Measurements from ENCODE around the gene SPRR2D. TPM values are rescaled to one million over a fixed set of nuclear protein-coding genes. Genes with fewer than 3 reads are reported as not detected.
A peak's percentile ranks its signal among the peaks of the same experiment; 100 is the strongest.

The SPRR2D gene
- total and polyA plus RNA-seq, 2 experiments from 2014 or later: not detected

DNA sequence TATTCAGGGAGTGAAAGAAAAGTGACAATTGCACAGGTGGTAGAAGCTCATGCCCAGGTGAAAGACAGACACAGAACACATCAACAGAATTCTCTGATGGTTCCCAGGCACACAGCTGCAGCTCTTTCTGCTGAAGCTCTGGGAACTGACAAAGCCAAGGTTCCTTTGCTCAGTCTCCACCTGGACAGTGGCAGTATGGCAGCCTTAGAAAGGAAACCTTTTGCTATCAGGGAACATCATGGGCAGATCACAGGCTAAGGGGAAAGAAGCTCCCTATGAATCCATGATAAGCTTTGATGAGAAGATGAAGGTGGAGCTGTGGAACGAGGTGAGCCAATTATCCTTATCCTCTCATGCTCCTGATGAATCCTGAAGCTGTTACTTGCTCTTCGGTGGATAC, 29.3 kb upstream of the SPRR2D start (continued):
- TF ChIP-seq, protein P1, sequence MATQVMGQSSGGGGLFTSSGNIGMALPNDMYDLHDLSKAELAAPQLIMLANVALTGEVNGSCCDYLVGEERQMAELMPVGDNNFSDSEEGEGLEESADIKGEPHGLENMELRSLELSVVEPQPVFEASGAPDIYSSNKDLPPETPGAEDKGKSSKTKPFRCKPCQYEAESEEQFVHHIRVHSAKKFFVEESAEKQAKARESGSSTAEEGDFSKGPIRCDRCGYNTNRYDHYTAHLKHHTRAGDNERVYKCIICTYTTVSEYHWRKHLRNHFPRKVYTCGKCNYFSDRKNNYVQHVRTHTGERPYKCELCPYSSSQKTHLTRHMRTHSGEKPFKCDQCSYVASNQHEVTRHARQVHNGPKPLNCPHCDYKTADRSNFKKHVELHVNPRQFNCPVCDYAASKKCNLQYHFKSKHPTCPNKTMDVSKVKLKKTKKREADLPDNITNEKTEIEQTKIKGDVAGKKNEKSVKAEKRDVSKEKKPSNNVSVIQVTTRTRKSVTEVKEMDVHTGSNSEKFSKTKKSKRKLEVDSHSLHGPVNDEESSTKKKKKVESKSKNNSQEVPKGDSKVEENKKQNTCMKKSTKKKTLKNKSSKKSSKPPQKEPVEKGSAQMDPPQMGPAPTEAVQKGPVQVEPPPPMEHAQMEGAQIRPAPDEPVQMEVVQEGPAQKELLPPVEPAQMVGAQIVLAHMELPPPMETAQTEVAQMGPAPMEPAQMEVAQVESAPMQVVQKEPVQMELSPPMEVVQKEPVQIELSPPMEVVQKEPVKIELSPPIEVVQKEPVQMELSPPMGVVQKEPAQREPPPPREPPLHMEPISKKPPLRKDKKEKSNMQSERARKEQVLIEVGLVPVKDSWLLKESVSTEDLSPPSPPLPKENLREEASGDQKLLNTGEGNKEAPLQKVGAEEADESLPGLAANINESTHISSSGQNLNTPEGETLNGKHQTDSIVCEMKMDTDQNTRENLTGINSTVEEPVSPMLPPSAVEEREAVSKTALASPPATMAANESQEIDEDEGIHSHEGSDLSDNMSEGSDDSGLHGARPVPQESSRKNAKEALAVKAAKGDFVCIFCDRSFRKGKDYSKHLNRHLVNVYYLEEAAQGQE (IDR thresholded peaks at IDR 0.05; ENCODE audit: unreplicated experiment): no peak
- TF ChIP-seq ZNF331 (CRISPR knock-in tag; IDR thresholded peaks at IDR 0.05; ENCODE audit: low read depth): no peak
- no peak for TF ChIP-seq JUNB (IDR thresholded peaks at IDR 0.05; ENCODE audit: unreplicated experiment)

DNA sequence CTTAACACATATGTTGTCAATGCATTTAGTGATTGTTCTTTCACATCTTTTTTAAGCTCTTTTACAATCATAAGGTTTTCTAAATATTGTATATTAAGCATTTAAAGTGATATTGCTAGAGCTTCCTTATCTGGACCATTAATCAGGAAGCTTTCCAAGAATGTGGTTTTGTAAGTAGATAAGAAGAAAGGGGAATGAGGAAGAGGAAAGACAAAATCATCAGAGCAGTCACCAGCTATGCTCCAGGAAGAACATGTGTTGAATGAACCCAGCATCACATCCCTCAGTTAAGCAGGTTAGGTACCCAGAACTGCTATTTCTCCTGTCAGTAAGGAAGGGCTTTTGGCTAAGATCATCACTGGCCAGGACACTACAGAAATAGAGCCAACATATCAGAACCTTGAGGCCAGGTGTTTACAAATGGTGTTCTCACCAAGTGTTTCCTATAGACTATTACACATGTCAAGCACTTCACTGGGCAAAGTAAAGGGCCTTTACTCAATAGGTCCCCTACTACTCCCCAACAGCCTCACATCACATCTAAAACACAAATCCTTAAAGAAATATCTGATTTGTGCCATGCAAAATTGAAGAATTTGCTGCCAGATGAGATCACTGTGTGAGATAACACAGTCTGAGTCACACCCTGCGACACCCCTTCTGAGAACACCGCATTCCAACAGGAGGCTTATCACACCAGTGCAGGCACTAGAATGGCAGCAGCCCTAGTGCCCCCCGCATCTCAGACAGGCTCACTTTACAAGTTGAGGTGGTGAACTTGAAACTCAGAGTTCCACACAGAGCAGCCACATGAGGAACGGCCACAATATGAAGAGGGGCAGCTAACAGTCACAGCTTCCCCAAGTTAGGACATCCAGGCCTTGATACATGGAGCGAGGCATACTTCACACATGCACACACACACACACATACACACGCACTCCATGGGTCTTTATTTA, 18.2 kb upstream of the SPRR2D start:
- H3K27me3 Mint-ChIP-seq (ENCODE audit: insufficient read depth, low read depth, poor library complexity): no peaks in the 10 kb centered on the region
- H3K4me1 Mint-ChIP-seq: peaks cover 3% of the 10 kb centered on the region; the same call in 2 of the 3 replicates
- TF ChIP-seq STAT1 (IDR thresholded peaks at IDR 0.05; ENCODE audit: unreplicated experiment) (no peak), CREB1 (CRISPR knock-in tag; IDR thresholded peaks at IDR 0.05; ENCODE audit: low read depth) (no peak), ZNF331 (CRISPR knock-in tag; IDR thresholded peaks at IDR 0.05; ENCODE audit: low read depth) (no peak), JUNB (IDR thresholded peaks at IDR 0.05; ENCODE audit: unreplicated experiment) (no peak), POLR2AphosphoS5 (IDR thresholded peaks at IDR 0.05; ENCODE audit: low read depth) (no peak)
- TF ChIP-seq, protein P2, sequence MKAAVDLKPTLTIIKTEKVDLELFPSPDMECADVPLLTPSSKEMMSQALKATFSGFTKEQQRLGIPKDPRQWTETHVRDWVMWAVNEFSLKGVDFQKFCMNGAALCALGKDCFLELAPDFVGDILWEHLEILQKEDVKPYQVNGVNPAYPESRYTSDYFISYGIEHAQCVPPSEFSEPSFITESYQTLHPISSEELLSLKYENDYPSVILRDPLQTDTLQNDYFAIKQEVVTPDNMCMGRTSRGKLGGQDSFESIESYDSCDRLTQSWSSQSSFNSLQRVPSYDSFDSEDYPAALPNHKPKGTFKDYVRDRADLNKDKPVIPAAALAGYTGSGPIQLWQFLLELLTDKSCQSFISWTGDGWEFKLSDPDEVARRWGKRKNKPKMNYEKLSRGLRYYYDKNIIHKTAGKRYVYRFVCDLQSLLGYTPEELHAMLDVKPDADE (IDR thresholded peaks at IDR 0.05): no peak
- TF ChIP-seq, protein P3, sequence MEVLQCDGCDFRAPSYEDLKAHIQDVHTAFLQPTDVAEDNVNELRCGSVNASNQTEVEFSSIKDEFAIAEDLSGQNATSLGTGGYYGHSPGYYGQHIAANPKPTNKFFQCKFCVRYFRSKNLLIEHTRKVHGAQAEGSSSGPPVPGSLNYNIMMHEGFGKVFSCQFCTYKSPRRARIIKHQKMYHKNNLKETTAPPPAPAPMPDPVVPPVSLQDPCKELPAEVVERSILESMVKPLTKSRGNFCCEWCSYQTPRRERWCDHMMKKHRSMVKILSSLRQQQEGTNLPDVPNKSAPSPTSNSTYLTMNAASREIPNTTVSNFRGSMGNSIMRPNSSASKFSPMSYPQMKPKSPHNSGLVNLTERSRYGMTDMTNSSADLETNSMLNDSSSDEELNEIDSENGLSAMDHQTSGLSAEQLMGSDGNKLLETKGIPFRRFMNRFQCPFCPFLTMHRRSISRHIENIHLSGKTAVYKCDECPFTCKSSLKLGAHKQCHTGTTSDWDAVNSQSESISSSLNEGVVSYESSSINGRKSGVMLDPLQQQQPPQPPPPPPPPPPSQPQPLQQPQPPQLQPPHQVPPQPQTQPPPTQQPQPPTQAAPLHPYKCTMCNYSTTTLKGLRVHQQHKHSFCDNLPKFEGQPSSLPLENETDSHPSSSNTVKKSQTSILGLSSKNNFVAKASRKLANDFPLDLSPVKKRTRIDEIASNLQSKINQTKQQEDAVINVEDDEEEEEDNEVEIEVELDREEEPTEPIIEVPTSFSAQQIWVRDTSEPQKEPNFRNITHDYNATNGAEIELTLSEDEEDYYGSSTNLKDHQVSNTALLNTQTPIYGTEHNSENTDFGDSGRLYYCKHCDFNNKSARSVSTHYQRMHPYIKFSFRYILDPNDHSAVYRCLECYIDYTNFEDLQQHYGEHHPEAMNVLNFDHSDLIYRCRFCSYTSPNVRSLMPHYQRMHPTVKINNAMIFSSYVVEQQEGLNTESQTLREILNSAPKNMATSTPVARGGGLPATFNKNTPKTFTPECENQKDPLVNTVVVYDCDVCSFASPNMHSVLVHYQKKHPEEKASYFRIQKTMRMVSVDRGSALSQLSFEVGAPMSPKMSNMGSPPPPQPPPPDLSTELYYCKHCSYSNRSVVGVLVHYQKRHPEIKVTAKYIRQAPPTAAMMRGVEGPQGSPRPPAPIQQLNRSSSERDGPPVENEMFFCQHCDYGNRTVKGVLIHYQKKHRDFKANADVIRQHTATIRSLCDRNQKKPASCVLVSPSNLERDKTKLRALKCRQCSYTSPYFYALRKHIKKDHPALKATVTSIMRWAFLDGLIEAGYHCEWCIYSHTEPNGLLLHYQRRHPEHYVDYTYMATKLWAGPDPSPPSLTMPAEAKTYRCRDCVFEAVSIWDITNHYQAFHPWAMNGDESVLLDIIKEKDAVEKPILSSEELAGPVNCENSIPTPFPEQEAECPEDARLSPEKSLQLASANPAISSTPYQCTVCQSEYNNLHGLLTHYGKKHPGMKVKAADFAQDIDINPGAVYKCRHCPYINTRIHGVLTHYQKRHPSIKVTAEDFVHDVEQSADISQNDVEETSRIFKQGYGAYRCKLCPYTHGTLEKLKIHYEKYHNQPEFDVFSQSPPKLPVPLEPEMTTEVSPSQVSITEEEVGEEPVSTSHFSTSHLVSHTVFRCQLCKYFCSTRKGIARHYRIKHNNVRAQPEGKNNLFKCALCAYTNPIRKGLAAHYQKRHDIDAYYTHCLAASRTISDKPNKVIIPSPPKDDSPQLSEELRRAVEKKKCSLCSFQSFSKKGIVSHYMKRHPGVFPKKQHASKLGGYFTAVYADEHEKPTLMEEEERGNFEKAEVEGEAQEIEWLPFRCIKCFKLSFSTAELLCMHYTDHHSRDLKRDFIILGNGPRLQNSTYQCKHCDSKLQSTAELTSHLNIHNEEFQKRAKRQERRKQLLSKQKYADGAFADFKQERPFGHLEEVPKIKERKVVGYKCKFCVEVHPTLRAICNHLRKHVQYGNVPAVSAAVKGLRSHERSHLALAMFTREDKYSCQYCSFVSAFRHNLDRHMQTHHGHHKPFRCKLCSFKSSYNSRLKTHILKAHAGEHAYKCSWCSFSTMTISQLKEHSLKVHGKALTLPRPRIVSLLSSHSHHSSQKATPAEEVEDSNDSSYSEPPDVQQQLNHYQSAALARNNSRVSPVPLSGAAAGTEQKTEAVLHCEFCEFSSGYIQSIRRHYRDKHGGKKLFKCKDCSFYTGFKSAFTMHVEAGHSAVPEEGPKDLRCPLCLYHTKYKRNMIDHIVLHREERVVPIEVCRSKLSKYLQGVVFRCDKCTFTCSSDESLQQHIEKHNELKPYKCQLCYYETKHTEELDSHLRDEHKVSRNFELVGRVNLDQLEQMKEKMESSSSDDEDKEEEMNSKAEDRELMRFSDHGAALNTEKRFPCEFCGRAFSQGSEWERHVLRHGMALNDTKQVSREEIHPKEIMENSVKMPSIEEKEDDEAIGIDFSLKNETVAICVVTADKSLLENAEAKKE (CRISPR knock-in tag; IDR thresholded peaks at IDR 0.05): no peak
- TF ChIP-seq, protein P4, sequence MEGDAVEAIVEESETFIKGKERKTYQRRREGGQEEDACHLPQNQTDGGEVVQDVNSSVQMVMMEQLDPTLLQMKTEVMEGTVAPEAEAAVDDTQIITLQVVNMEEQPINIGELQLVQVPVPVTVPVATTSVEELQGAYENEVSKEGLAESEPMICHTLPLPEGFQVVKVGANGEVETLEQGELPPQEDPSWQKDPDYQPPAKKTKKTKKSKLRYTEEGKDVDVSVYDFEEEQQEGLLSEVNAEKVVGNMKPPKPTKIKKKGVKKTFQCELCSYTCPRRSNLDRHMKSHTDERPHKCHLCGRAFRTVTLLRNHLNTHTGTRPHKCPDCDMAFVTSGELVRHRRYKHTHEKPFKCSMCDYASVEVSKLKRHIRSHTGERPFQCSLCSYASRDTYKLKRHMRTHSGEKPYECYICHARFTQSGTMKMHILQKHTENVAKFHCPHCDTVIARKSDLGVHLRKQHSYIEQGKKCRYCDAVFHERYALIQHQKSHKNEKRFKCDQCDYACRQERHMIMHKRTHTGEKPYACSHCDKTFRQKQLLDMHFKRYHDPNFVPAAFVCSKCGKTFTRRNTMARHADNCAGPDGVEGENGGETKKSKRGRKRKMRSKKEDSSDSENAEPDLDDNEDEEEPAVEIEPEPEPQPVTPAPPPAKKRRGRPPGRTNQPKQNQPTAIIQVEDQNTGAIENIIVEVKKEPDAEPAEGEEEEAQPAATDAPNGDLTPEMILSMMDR (conservative IDR thresholded peaks at IDR 0.05; ENCODE audit: low read depth in 2 of 2): no peak

More for the DNA sequence above, 18.2 kb upstream of the SPRR2D start:
- Histone ChIP-seq H3K27me3 (ENCODE audit: insufficient read depth) (no peaks in the 10 kb centered on the region), H3F3A (replicated peaks; ENCODE audit: low read depth) (no peaks in the 10 kb centered on the region), H2AFZ (no peak overlapping the region), H3K9me2 (ENCODE audit: insufficient read depth) (no peaks in the 10 kb centered on the region), H4K20me1 (replicated peaks; ENCODE audit: insufficient read depth) (no peaks in the 10 kb centered on the region), H3K4me3 (no peak overlapping the region), H3K79me2 (replicated peaks; ENCODE audit: insufficient read depth) (no peaks in the 10 kb centered on the region), H3K36me3 (ENCODE audit: insufficient read depth) (no peaks in the 10 kb centered on the region), H3K4me1 (ENCODE audit: insufficient read depth) (no peaks in the 10 kb centered on the region), H3K27ac (ENCODE audit: low read depth) (no peak overlapping the region), H3K4me2 (no peak overlapping the region)
- no peak overlapping the region for H3K27ac Mint-ChIP-seq
- H3K4me3 Mint-ChIP-seq: no peak overlapping the region
- H3K36me3 Mint-ChIP-seq (ENCODE audit: low read depth): no peaks in the 10 kb centered on the region
- DNase-seq (ENCODE audit: low spot score): peak; percentile 1
- H3K9me3 Mint-ChIP-seq: no peaks in the 10 kb centered on the region
- ATAC-seq: no peak; the same call in 2 of the 3 replicates
